GM19397 (cell line): ENCODE results near the gene IFNW1.
"Not testable (repeated sequence)": the region's sequence is repeated elsewhere in the genome, so short reads cannot be mapped to it uniquely, and the experiment has no call there.

Experiments used
- ATAC-seq: cut with Tn5 transposase; IDR thresholded peaks from one replicate; pipeline ENCODE4 v1.9.1; 2021; ENCODE audit warnings: mild to moderate bottlenecking, moderate library complexity; ENCODE audit not compliant: unreplicated experiment

IFNW1 gene

GRCh38 chr9:21141427-21141882 is at the start of gene IFNW1:
Gene IFNW1, minus strand, starts transcription at chr9:21141832. Its CDS starts 262 bp downstream, at chr9:21141570.
- ATAC-seq: no peak

DNA sequence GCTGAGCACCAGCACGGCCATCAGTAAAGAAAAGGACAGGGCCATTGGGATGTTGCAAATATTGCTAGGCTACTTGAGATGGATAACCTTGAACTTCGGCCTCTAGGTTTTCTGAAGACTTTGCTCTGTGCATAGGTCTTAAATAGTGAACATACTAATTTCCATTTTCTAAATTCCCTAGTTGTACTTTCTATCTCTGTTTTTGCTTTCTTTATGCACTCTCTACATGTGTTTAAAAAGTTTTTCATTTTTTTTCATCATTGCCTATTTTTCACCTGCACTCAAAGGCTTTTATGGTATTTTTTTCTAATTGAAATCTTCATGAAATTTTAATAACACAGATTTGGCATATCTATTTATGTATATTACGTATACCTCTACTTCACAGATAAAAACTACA is 45.9 kb upstream of the IFNW1 start, which contains the start of gene IFNA4:
Gene IFNA4 (minus strand): TSS at position 101 of the 400 bp plus-strand sequence. CDS start 56 bp downstream, at position 45.
- not testable (repeated sequence) for ATAC-seq

DNA sequence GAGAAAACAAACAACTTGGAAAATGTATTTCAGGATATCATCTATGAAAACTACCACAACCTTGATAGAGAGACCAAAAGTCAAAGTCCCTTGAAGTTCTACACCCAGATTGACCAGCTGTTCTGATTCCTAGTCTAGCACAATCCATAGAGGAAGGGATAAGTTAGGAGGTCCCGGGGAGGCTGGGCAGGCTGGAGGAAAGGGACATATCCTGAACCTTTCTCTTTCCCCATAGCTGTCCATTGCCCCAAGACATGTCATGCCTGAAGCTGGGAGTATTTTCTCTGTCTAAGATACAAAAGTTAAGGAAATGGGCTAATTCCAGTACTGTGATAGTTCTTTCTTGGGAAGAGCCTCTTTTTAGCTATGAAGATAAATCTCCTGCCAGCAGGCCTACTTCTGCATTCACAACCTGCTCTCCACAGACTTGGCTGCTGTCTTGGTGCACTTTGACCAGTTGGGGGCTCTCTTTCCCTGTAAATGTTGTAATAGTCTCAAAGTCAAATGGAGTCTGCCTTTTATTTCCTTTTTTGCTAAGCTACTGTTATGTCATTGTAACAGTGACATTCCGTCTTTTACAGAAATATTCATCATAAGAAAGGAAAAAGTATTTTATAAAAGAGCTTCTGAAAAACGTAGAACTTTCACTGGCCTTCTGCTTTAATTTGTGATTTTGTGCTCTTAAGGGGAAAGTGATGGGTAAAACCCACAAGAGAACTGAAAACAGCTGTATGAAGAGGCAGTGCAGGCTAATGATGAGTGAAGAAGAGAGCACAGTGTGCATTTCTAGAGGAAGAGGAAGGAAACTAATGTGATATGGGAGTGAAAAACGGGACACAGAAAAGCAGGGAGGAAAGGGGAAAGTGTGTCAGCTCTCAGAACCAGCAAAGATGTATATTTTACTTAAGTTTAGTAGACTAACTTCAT is 41.4 kb upstream of the IFNW1 start:
- peak; percentile 95 for ATAC-seq

- ATAC-seq: no peak
Measured at GRCh38 chr9:21174671-21175070, 33.0 kb upstream of the IFNW1 start.

- no peak for ATAC-seq
Measured at GRCh38 chr9:21172156-21172555, 30.5 kb upstream of the IFNW1 start.

DNA sequence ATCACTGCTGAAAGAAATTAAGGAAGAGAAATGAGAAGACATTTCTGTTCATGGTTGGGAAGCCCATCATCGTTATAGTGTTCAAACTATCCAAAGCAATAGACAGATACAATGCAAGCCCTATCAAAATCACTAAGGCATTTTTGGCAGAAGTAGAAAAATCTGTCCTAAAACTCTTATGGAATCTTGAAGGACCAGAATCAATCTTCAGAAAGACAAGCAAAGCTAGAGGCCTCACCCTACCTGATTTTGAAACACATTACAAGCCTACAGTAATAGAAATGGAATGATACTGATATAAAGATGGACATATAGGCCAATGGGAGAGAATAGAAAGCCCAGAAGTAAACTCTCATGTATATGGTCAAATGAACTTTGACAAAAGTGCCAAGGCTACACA is 29.7 kb upstream of the IFNW1 start:
- no peak for ATAC-seq

GRCh38 chr9:21166560-21166959 is 24.9 kb upstream of the IFNW1 start, which contains the start of gene IFNA21:
Gene IFNA21, minus strand, starts transcription at chr9:21166660. Its CDS starts 48 bp downstream, at chr9:21166612.
- ATAC-seq: not testable (repeated sequence)

DNA sequence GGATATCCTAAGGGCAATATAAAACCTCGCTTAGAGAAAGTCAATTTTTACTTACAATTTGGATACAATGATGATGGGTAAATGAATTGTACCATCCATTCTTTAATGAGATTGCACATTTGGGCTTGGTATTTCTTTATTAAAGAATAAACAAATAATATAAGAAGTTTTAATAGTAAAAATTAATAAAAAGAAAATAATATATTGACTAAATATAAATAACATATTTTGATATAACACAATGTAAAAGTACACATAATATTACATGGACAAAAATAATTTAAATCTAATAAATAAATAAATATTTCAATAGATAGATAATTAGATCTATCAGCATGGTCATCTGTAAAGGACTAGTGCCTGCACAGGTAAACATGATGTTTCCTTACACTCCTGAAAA is 23.9 kb upstream of the IFNW1 start:
- ATAC-seq: no peak

DNA sequence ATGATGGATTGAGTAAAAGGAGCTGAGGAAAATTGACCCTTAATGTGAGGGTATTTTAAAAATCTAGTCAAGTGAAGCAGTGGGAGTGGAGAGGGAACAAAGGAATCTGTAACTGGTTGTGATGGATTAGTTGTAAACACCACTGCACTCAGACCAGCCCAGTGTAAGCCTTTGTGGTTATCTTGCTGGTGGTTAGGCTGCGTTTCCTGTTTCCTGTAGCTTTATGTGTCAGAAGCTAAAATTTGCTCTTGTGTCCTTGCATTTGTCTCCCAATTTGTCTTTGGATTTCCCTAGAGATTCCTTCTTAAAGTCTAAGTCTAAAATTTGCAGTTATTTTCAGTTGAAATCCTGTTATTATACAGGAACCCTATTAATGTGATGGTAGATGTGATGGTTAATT is 18.5 kb upstream of the IFNW1 start:
- peak; percentile 92 for ATAC-seq

DNA sequence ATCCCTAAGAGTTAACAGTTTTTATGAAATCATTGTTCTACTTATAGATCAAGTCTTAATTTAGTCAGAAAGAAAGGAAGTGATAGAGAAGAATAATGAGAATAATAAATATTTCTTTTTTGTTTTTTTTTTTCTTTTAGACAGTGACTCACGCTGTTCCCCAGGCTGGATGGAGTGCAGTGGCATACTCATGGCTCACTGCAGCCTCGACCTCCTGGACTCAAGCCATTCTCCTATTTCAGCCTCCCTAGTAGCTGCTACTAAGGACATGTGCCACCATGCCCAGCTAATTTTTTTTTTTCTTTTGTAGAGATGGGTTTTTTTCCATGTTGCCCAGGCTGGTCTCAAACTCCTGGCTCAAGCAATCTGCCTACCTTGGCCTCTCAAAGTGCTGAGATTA is 13.9 kb upstream of the IFNW1 start:
- ATAC-seq: no peak

GRCh38 chr9:21154018-21154608 is 12.5 kb upstream of the IFNW1 start:
- peak; percentile 82 for ATAC-seq

DNA sequence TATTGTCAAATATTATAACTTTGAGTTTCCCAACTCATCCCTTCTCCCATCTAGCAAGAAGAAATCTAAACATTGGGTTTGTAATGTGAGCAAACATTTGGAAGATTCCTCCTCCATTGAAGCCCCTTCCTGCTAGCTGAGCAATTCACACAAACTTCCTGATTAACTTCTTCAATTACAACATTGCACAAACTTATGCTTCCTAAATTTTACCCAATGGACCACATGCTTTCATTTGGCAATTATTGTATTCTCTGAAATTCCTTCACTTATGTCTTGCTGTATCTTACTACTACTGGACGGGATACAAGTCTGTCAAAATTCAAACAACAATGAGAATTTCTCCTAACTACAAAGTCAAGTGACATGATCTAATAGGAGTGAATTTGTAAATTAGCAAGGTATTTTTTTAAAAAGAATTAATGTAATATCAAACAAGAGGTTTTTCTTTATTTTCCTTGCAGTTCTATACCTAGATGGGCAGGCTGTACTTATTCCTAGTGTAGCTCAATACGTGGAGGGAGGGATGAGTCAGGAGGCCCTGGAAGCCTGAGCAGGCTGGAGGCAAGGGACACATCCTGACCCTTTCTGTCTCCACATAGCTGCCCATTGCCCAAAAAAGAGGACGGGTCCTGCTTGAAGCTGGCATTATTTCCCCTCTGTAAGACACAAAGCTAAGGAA is 11.8 kb upstream of the IFNW1 start:
- peak; percentile 33 for ATAC-seq

- ATAC-seq: no peak
Measured at GRCh38 chr9:21144603-21145002, 3.0 kb upstream of the IFNW1 start.

DNA sequence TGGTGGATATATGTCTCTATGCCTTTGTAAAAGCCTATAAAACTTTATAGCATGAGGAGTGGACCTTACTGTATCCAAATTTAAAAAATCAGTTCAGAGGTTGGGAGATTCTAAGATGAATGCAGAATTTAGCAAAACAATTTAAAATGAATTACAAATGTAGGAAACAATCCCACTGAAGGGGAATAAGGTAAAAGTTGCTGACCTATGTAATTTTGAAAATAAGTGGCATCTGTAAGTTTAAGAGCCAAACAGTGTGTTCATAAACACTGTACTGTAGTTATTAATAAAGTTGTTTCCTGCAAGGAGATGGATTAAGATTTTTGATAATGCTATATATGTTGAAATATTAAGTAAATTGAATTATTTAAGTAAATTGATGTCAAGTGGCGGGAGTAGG is 4.6 kb downstream of the IFNW1 start:
- no peak for ATAC-seq

GRCh38 chr9:21135736-21136135 is 5.9 kb downstream of the IFNW1 start:
- no peak for ATAC-seq

DNA sequence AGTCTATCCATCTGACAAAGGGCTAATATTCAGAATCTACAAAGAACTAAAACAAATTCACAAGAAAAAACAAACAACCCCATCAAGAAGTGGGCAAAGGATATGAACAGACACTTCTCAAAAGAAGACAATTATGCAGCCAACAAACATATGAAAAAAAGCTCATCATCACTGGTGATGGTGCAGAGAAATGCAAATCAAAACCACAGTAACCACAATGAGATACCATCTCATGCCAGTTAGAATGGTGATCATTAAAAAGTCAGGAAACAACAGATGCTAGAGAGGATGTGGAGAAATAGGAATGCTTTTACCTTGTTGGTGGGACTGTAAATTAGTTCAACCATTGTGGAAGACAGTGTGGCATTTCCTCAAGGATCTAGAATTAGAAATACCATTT is 13.4 kb downstream of the IFNW1 start:
- ATAC-seq: not testable (repeated sequence)

- peak; percentile 99 for ATAC-seq
Measured at GRCh38 chr9:21121595-21122251, 19.9 kb downstream of the IFNW1 start.

- no peak for ATAC-seq
Measured at GRCh38 chr9:21121079-21121478, 20.6 kb downstream of the IFNW1 start.

DNA sequence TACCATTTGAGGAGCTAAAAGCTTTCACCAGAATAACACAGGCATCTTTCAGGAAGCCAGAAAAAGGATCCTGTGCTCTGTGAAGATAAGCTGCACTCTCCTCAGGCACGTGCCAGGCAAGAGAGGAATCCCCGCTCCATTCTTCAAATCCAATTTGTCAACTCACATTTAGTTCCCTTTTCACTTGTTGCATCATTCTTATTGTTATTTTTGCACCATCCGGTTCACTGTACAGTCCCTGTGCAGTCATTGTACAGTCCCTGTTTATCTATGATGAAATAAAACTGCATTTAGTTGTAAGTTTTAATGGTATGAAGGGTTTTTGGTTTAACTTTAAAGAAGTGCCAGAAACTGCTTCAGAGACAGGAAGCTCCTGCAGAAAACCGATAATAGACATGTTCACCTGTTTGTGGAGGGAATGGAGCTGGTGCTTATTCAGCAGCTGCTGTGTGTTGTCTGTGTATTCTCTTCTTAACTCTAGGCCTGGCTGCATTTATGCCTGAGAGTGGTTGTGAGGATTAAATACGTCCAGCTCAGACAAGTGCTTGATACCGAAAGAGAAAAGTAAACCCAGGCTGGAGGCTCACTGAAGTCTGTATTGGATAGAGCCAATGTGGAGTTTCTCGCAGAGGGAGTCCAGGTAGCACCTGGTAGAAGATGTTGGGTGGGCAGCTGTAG is 22.4 kb downstream of the IFNW1 start:
- ATAC-seq: no peak

DNA sequence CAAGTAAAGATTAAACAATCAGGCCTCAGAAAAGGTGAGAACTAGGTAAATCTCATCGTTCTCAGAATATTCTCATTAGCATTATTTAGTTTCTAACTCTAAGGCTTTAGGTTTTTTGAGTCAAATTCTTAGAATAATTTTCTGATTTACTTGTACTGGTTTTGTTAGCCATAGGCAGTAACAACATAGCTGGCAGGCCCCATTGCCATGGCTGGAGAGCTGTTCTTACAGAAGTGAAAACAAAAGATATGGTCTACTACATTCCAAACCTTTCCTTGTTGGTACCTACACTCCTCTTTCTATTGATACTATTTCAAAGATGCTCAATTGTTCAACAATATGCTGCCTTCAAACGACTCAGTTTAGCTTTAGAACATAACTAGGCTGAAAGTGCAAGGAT is 27.3 kb downstream of the IFNW1 start:
- ATAC-seq: no peak
